ENCODE measurements around the gene SYT9. TPM values are rescaled to one million over a fixed set of nuclear protein-coding genes. Genes with fewer than 3 reads are reported as not detected.

SYT9 gene
- total and polyA plus RNA-seq, 9 of the 15 experiments (the other 6 are each of a cell fraction or from before 2014, with no cell fraction given), result 0.01 TPM; not detected in 8

GRCh38 chr11:7485186-7486097, 233.7 kb downstream of the SYT9 start, which contains the start of gene OLFML1:
Gene OLFML1 (plus strand): TSS chr11:7485506. CDS start chr11:7485876, 370 bp downstream.
- Histone ChIP-seq H3K9me1 (ENCODE audit: control insufficient read depth, insufficient read depth, low read length) (no peaks in the 10 kb centered on the region), H4K20me1 (replicated peaks; ENCODE audit: control insufficient read depth, insufficient read depth, low read length) (no peaks in the 10 kb centered on the region; the same call in 1 of the 2 replicates), H3K9me3 (replicated peaks; ENCODE audit: control insufficient read depth, insufficient read depth, low read depth, low read length) (no peaks in the 10 kb centered on the region), H3K4me2 (ENCODE audit: insufficient read depth, low read length) (no peak within 1 kb of the TSS), H3K4me1 (replicated peaks in 1 of 2; ENCODE audit: control insufficient read depth in 2 of 2, insufficient read depth in 2 of 2, low read length in 2 of 2) (no peaks in the 10 kb centered on the region), H3K36me3 (ENCODE audit: control insufficient read depth, insufficient read depth, low read length) (no peaks in the 10 kb centered on the region), H3K4me3 (no peak within 1 kb of the TSS), H3K27ac (ENCODE audit: extremely low read depth, low read depth, low read length) (no peak within 1 kb of the TSS), H3K79me2 (ENCODE audit: control insufficient read depth, insufficient read depth, low read length) (no peaks in the 10 kb centered on the region), H3K27me3 (ENCODE audit: control insufficient read depth in 2 of 2, insufficient read depth in 2 of 2, low read length in 2 of 2) (peaks cover 4 to 18% of the 10 kb centered on the region in 2 experiments; a peak in 2 of 5 replicates), H2AFZ (ENCODE audit: low read depth, low read length) (no peak within 1 kb of the TSS), H3K9ac (ENCODE audit: insufficient read depth in 1 of 2, low read depth in 2 of 2, low read length in 2 of 2) (no peak within 1 kb of the TSS; a peak in 1 of 4 replicates)
- ChIA-PET CTCF (ENCODE audit: low intra/inter-chr PET ratio) (no interaction called here), POLR2A (no interaction called here)
- BruUV-seq (replicated peaks), result no TSS peak
- DNase-seq (ENCODE audit: extremely low read depth in 1 of 4, low spot score in 3 of 4) (no peak), FAIRE-seq (no peak), ATAC-seq (no peak)
- in situ Hi-C loops (cut with MboI) (no loop called here), intact Hi-C loops (cut with micrococcal nuclease) (no loop called here)
- WGBS (ENCODE audit: insufficient coverage, low coverage, missing lambda C conversion rate), result 2% methylated on average over 14 of the region's 15 CpGs
- TF ChIP-seq USF1 (CRISPR knock-in tag; IDR thresholded peaks at IDR 0.05) (no peak), BACH1 (tag; IDR thresholded peaks at IDR 0.05) (no peak), STAT6 (CRISPR knock-in tag; IDR thresholded peaks at IDR 0.05) (no peak), TEAD2 (tag; IDR thresholded peaks at IDR 0.05) (no peak), ZNF592 (IDR thresholded peaks at IDR 0.05) (no peak), ZC3H4 (CRISPR knock-in tag; IDR thresholded peaks at IDR 0.05; ENCODE audit: borderline replicate concordance) (no peak), THRB (CRISPR knock-in tag; conservative IDR thresholded peaks at IDR 0.05) (no peak), MEIS2 (IDR thresholded peaks at IDR 0.05; ENCODE audit: partially characterized antibody) (no peak), RNF2 (IDR thresholded peaks at IDR 0.05) (no peak), EP300 (IDR thresholded peaks at IDR 0.05; ENCODE audit: low read length) (no peak), HDAC6 (IDR thresholded peaks at IDR 0.05; ENCODE audit: low read depth, low read length) (no peak)
